Tibial artery (tissue), 4 donors: ENCODE data around the gene KNDC1.

ENCODE experiments used
- DNase-seq, 2 donors: peaks; one replicate each; pipeline ENCODE4 v3.0.0-alpha.2; 2019
- H3K27ac ChIP-seq, 2 donors: fragments of 200-600 bp; sonication (generic) in 1 of 2; 1 replicate in 1 of 2; 2 replicates in 1 of 2; pipeline ENCODE4 v1.5.1; 2018 to 2019; ENCODE audit warnings: mild to moderate bottlenecking in 1 of 2
- H3K27me3 ChIP-seq, 2 donors: fragments of 200-600 bp; sonication (generic) in 1 of 2; one replicate each; pipeline versions ENCODE4 v1.5.1 to v1.6.0; 2016 to 2019
- H3K36me3 ChIP-seq, 3 donors: fragments of 200-600 bp; sonication (generic) in 2 of 3; one replicate each; pipeline ENCODE4 v1.5.1; 2016 to 2019; ENCODE audit warnings: mild to moderate bottlenecking in 2 of 3
- H3K4me1 ChIP-seq, 4 donors: fragments of 200-600 bp; sonication (generic) in 2 of 4; 1 replicate in 3 of 4; 2 replicates in 1 of 4; pipeline ENCODE4 v1.5.1; 2016 to 2019
- H3K4me3 ChIP-seq, 2 donors: fragments of 200-600 bp; sonication (generic) in 1 of 2; 1 replicate in 1 of 2; 2 replicates in 1 of 2; pipeline ENCODE4 v1.5.1; 2018 to 2019; ENCODE audit warnings: mild to moderate bottlenecking in 2 of 2
- H3K9me3 ChIP-seq, 3 donors: fragments of 200-600 bp; sonication (generic) in 1 of 3; one replicate each; pipeline ENCODE4 v1.5.1; 2016 to 2019
- intact Hi-C: fragments of 100-400 bp; cut with DNase I; formaldehyde crosslinking; loops from one replicate; pipeline ENCODE4 v1.15.0; 2023; ENCODE audit warnings: low total_unique reads
- TF ChIP-seq, protein P1 (sequence below), 2 experiments: fragments of 200-600 bp in 1 of 2; fragments of 450-650 bp in 1 of 2; IDR thresholded peaks; one replicate each; pipeline ENCODE4 v1.5.1; 2017 to 2019; ENCODE audit warnings: antibody characterized with exemption in 2 of 2, mild to moderate bottlenecking in 1 of 2, moderate library complexity in 1 of 2

KNDC1 gene

DNA sequence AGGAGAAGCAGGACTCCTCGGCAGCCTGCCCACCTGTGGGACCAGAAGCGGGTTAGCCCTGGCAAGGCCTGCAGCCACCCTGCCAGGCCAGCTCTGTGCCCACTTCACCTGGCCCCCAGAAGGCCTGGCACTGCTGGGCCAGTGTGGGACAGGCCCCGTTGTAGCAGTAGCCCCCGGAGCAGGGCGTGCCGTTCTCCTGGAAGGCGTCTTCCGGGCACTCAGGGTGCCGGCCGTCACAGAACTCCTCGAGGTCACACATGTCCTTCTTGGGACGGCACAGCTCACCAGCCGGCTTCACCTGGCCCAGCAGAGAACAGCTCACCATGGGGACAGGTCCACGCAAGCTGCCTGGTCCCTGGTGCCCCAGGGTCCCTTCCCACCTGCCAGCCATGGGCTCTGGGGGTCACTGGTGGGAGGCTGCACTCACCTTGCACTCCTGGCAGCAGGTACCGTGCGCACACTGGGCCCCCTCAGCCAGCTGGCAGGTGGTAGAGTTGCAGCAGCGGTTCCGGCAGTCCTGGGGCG is 110.8 kb downstream of the KNDC1 start:
- no peaks in the 10 kb centered on the region for H3K4me1 ChIP-seq
- TF ChIP-seq, protein P1, sequence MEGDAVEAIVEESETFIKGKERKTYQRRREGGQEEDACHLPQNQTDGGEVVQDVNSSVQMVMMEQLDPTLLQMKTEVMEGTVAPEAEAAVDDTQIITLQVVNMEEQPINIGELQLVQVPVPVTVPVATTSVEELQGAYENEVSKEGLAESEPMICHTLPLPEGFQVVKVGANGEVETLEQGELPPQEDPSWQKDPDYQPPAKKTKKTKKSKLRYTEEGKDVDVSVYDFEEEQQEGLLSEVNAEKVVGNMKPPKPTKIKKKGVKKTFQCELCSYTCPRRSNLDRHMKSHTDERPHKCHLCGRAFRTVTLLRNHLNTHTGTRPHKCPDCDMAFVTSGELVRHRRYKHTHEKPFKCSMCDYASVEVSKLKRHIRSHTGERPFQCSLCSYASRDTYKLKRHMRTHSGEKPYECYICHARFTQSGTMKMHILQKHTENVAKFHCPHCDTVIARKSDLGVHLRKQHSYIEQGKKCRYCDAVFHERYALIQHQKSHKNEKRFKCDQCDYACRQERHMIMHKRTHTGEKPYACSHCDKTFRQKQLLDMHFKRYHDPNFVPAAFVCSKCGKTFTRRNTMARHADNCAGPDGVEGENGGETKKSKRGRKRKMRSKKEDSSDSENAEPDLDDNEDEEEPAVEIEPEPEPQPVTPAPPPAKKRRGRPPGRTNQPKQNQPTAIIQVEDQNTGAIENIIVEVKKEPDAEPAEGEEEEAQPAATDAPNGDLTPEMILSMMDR (IDR thresholded peaks at IDR 0.05) = no peak
- no peaks in the 10 kb centered on the region for H3K9me3 ChIP-seq
- no peak overlapping the region for H3K4me3 ChIP-seq
- peaks cover 0 to 24% (median 5%) of the 10 kb centered on the region in 3 donors for H3K36me3 ChIP-seq
- intact Hi-C loops = no loop called here
- H3K27me3 ChIP-seq = peaks cover 0 to 2% of the 10 kb centered on the region in 2 donors
- H3K27ac ChIP-seq = no peak overlapping the region
- no peak for DNase-seq

DNA sequence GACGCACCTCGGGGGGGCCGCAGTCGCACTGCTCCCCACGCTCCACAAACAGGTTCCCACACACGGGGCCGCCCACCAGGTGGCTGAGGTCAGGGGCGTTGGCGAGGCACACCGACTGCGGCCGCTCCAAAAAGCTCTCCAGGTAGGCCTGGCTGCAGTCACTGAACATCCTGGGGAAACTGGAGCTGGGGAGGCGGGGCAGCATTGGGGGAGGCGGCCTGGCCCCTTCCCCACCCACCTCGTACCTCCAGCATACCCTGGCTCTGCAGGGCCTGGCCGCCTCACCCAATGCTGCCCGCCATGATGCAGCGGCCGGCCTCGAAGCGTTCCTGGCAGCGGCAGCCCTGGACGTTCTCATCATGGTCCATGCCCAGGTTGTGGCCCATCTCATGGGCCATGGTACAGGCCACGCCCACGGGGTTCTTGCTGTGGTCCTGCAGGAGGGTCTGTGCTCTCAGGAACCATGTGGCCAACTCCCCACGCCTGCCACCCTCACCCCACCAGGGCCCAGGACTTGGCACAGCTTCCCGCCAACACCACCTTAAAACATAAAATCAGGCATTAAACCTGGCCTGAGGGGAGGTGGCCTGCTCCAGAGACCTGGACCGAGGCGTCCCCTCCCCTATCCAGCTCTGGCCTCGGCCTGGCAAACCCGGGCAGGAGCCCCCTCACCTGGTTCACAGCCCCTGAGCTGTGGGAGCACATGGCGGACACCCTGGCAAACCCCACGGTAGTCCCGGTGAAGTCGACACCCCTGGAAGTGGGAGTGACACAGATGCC is 111.7 kb downstream of the KNDC1 start:
- Histone ChIP-seq H3K4me1 (peaks cover 0 to 9% (median 2%) of the 10 kb centered on the region in 4 donors), H3K27me3 (peaks cover 0 to 10% of the 10 kb centered on the region in 2 donors), H3K4me3 (no peak overlapping the region), H3K36me3 (peaks cover 0 to 24% (median 5%) of the 10 kb centered on the region in 3 donors), H3K27ac (no peak overlapping the region), H3K9me3 (no peaks in the 10 kb centered on the region)
- TF ChIP-seq, protein P1 (IDR thresholded peaks at IDR 0.05) = no peak
- intact Hi-C loops = no loop called here
- no peak for DNase-seq

DNA sequence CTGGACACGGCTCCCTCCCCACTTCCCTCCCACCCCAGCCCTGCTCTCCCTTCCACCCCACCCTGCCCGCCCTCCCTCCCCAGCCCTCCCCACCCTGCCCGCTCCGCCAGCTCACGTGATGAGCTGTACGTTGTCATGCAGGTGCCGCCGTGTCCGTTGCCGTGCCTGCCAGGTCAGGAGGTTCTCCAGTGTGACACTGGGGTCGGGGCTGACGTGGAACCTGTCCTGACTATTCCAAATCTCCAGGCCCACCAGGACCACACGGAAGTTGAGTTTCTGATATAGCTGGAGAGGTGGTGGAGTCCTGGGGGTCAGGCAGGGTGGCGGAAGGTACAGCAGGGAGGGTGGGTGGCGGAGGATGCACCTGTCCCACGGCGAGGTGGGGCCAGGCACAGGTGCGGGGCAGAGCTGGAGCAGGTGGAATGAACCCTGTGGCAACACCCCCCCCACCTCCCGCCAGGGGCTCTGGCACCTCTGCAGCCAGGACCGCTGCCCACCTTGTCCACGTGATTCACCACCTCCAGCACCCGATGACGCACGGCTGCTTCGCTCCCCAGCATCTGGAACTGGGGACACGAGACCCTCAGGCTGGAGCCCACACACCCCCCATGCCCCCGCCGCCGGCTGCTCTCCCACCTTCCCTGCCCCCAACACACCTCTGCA is 112.4 kb downstream of the KNDC1 start:
- intact Hi-C loops = no loop called here
- Histone ChIP-seq H3K27ac (no peak overlapping the region), H3K4me3 (no peak overlapping the region), H3K36me3 (peaks cover 0 to 24% (median 5%) of the 10 kb centered on the region in 3 donors), H3K4me1 (peaks cover 0 to 16% (median 6%) of the 10 kb centered on the region in 4 donors), H3K27me3 (peaks cover 0 to 17% of the 10 kb centered on the region in 2 donors), H3K9me3 (no peaks in the 10 kb centered on the region)
- TF ChIP-seq, protein P1 (IDR thresholded peaks at IDR 0.05) = no peak
- DNase-seq = no peak

DNA sequence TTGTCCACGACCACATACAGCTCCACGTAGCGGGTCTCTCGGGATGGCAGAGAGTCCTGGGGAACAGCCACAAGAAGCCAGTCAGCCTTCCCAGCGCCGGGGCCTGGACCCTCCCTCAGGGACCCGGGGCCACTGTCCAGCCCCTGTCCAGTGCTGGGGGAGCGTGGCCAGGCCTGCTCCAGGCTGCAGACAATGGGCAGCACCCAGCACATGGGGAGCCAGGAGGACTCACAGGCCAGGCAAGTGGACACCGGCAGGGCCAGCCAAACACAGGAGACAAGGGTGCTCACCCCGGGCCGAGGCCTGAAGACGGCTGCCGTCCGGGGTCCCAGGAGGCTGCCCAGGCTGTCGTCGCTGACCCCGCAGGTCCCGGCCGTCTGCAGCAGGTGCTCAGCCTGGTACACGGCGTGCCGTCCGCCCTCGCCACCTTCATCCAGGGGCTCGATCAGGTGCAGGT is 113.0 kb downstream of the KNDC1 start:
- DNase-seq = no peak
- Histone ChIP-seq H3K27me3 (peaks cover 0 to 20% of the 10 kb centered on the region in 2 donors), H3K36me3 (peaks cover 0 to 28% (median 5%) of the 10 kb centered on the region in 3 donors), H3K9me3 (no peaks in the 10 kb centered on the region), H3K27ac (no peak overlapping the region), H3K4me1 (peaks cover 0 to 17% (median 6%) of the 10 kb centered on the region in 4 donors), H3K4me3 (no peak overlapping the region)
- intact Hi-C loops = no loop called here
- TF ChIP-seq, protein P1 (IDR thresholded peaks at IDR 0.05) = no peak

DNA sequence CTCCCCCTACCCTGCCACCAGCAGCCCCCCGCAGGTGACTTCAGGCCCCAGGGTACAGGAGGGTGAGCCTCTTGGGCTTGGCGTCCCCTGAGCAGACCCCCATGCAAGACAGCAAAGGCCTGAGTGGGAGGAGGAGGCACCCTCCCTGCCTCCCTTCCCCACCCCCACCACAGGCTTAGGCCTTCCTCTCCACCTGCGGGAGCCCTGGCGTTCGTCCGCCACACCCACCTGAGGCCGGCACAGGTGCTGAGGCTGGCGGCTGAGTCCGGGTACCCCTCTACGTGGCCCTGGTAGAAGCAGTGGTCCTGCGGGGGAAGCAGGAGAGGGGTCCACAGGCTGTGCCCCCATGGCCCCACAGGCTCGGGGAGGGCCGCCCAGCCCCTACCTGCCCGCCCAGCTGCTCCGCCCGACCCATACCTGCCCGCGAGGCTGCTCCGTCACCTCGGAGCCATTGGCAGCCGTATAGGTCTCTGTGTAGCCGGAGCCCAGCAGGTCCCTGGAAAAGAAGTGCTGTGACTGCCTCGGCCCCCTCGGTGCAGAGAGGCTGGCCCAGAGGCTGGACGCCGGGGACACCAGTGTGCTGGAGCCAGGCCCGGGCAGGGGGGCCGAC is 113.6 kb downstream of the KNDC1 start:
- Histone ChIP-seq H3K27me3 (peaks cover 0 to 20% of the 10 kb centered on the region in 2 donors), H3K36me3 (peaks cover 0 to 33% (median 6%) of the 10 kb centered on the region in 3 donors), H3K9me3 (no peaks in the 10 kb centered on the region), H3K4me3 (no peak overlapping the region), H3K27ac (no peak overlapping the region), H3K4me1 (peaks cover 0 to 17% (median 6%) of the 10 kb centered on the region in 4 donors)
- intact Hi-C loops = no loop called here
- TF ChIP-seq, protein P1 (IDR thresholded peaks at IDR 0.05) = no peak
- no peak for DNase-seq
